SKM-1 treated with dmso at 0.1 percent for 144 hours (cell line): Measurements from ENCODE around the gene TEDC1.

Source experiments
- DNase-seq: peaks from one replicate; lab custom pipeline; 2025; ENCODE audit not compliant: unreplicated experiment; lab: John Stamatoyannopoulos, UW

The TEDC1 gene

DNA sequence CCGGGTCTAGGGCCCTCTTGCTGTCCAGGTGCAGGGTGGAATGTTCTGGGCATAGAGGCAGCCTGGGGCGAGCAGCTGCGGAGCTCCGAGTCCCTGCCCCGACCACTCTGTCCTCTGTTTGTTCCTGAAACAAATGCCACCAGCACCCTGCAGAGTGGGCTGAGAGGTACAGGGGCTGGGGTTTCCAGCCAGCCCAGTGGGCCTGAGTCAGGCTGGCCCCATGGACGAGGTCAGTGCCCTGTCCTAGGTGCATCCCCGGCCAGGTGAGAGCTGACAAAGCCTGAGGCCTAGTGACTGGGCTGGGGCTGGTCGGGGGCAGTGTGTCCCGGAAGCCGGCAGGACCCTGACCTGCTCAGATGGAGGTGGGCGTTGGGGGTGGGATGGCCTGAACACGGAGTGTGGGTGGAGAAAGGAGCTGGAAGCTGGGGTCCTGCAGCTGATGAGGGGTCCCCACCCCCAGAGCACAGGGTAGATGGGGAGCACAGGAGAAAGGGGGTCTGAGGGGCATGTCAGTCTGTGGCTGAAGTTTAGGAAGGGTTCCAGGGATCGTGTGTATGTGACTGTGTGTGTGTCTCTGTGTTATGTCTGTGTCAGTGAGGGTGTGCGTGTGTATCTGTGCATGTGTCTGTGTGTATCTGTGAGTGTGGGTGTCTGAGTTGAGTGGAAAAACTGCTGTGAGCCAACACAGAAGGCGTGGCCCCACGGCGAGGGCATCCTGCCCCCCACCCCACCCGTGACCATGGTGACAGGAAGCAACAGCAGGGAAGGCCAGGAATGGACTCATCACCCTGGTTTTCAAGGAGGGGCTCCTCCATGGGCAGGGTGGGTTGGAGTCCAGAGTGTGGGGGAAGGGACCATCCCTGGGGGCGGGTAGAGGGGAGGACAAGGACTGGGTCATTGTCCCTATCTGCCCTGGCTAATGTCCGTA is 6.7 kb upstream of the TEDC1 start:
- no peak for DNase-seq

DNA sequence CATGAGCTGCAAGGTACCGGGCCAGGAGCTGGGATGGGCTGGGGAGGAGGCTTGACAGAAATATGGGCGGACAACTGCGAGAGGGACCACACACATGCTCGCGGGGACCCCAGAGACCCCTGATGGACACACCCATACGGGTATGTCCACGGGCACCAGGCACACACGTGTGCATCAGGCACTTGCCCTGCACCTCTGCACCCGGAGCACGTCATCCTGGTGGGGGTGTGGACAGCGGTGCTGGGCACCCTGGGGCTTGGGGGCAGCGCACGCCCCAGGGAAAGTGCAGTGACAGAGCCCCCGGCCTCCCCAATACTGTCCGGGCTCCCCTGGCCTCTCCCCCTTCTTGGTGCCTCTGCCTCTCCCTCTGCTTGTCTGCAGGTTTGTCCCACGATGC is 6.1 kb upstream of the TEDC1 start:
- no peak for DNase-seq

DNA sequence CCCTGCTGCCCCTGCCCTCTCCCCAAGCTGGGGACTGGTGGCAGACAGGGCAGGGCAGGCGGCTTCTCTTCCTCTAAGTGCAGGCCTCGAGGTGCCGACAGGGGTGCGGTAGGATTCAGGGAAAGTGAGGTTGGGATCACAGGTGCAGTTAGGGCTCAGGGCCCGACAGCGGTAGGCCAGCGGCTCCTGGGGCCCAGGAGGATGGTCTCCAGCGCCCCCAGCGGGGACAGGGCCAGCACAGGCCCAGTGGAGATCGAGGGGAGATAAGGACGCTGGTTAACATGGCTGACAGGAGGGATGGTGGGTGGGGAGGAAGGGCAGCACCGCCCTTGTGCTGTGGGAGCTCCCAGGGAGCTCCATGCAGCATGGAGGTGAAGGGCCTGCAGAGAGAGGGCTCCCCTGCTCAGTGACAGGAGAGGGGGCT is 5.3 kb upstream of the TEDC1 start:
- no peak for DNase-seq

DNA sequence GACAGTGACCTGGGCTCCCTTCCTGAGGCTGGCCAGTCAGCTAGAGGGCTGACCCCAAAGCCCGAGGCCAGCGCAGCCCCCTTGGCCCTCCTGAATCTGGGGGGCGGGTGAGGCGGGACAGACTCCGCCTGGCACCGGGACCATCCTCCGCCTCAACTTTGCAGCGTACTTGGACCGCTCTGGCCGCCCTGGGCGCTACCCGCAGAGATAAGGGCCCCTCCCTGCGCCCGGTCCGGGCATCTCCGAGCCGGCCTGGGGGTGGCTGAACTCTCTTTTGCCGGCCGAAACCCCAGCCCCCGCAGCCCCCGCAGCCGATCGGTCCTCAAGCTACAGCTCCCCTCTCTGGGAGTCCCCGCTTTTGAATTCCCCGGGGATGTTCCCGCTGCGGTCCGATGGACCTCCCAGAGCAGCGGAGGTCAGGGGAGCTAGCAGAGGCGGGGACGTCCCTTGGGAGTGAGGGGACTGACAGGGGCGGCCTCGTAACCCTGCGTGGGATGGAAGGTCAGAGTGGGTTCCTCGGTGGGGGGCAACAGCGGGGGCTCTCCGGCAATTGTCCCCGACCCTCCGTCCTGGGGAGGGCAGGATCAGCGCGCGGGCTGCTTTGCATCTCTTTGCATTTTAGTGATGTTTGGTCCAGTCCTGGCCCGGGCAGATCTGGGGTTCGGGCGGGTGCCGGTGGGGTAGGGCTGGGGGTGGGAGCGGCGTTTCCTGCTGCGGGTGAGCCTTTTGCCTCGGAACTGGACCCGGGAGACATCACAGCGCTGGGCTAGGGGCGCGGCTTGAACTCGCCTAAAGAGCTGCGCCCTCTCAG is 4.7 kb upstream of the TEDC1 start, which contains the start of gene CRIP1:
Gene CRIP1 (plus strand): TSS at position 724 of the 811 bp plus-strand sequence. CDS start 374 bp downstream, outside the sequence.
- DNase-seq: no peak

DNA sequence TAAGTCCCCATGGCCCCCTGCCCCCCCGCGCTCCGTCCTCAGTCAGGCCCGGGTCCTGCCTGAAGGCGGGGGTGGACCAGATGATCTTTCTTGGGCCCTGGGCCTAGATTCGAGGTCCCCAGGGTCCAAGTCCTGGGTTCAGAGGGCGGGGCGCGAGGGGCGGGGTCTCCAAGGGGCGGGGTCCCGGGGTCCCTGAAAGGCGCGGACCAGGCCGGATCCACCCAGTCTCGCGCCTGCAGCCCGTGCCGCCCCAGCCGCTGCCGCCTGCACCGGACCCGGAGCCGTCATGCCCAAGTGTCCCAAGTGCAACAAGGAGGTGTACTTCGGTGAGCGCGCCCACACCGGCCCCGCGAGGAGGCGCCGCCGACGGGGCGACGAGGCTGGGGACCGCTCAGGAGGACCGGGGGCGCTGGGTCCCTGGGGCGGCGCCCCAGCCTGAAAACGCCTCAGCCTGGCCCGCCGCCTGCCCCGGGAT is 4.0 kb upstream of the TEDC1 start:
- no peak for DNase-seq

DNA sequence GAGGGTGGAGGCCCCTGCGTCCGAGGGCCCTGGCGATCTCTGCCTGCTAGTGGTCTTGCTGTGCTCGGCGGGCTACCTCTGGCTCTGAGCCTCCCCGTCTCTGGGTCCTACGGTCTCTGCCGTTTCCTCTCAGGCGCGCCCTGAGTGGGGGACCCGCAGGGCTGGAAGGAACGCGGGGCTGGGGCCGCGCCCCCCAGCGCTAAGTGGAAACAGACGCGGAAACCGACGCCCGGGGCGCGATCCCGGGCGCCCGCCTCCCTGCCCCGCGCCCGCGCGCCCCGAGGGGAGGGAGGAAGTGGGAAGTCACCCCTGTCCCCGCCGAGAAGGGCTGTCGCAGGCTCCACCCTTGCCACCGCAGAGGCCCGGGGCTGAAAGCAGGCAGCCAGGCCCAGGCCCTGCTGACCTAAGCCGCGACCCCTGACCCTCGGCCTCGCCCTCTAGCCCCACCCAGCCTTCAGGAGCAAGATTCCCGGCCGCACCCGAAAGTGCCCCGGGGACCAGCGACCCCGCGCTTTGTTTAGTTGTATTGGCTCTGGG is 3.5 kb upstream of the TEDC1 start:
- DNase-seq: no peak

DNA sequence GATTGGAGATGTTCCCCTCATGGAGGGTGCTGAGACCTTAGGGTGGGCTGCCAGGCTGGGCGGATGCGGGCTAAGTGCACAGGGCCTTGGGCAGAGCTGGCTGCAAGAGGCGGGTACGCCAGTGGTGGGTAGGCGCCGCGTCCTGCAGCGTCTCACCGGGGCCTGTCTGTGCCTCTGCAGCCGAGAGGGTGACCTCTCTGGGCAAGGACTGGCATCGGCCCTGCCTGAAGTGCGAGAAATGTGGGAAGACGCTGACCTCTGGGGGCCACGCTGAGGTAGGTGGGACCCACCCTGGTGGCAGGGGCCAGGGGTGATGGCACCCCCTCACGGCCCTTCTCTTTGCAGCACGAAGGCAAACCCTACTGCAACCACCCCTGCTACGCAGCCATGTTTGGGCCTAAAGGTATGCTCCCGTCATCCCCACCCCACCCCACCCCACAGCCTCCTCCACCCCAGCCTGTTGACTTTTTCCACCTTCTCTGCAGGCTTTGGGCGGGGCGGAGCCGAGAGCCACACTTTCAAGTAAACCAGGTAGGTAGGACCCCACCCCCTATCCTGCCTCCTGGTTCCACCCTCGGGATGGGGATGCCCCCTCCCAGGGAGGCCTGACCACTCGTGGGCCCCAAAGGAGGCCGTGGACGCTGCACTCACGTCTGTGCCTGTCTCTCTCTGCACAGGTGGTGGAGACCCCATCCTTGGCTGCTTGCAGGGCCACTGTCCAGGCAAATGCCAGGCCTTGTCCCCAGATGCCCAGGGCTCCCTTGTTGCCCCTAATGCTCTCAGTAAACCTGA is 2.9 kb upstream of the TEDC1 start:
- DNase-seq: no peak

DNA sequence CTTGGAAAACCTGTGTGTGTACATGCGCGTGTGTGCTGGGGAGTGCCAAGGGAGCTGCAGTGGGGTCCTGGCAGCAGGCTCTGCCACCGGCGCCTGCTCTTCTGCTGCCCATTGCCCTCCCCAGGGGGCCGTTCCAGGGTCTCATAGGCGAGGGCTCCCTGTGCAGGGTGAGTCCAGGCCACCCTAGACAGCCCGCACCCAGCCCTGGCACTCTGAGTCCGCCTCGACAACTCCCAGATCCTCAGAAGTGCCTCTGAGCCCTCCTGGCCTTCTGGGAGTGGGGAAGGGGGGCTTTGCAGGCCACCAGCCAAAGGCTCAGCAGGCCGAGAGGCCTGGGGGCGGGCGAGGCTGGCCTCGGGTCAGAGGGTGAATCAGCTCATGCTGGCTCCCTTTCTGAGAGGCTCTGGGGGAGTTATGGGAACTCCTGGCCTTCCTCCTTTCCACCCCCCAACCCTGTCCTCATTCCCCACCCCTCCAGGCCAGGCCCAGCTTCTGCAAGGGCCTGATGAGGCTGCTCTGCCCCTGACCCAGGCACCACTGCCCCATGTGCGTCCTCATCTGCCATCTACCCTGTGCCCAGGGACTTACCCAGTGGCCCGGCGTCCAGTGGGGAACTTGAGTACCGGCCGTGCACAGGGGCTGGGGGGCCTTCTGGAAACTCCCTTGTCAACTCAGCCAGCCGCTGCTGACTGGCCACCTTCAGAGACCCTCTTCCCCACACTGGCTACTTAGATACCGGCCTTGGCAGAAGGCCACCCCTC is 2.1 kb upstream of the TEDC1 start:
- no peak for DNase-seq

DNA sequence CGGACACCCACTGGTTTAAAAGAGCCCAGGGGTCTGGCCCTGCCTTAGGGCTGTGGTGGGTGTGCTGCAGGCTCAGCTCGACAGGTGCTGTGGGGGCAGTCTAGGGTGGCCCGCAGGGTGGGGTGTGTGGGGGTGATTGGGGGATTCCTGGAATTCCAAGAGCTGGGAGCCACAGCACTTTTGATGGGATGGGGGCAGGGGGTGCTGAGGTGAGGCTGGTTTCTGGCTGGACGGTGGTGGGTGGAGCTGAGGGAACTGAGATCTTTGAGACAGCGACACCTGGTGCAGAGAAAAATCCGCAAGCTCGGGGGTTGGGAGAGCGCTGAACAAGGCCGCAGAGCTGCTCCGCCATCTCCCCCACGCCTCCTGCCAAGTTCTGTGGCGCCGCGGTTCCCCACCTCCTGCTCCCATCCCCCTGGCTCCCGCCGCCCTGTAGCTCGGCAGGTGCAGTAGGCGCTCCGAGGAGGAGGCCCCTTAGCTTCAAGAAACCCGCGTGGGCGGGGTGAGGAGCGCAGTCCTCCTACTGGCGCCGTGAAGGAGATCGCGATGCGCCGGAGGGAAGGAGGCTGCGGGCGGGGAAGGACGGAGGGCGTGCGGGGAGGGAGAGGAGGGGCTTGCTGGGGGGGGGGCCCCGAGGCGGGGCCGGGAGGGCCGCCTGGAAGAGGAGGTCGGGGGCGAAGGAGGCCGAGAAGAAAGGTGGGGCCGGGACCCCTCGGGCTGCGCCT is 1.3 kb upstream of the TEDC1 start:
- DNase-seq: peak; percentile 57

DNA sequence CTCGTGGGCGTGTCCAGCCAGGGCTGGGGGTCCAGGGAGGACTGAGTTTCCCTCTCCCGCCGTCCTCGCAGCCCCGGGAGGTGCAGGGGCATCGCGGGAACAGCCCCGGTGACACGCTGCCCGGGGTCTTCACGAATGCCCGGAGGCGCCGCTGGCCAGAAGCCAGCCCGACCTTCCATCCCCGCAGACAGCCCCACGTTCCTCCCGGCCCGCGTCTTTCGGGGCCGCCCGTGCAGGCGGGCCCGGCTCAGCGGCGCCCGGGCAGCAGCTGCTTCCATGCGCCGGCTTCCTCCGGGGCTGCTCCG is 827 bp upstream of the TEDC1 start:
- no peak for DNase-seq

DNA sequence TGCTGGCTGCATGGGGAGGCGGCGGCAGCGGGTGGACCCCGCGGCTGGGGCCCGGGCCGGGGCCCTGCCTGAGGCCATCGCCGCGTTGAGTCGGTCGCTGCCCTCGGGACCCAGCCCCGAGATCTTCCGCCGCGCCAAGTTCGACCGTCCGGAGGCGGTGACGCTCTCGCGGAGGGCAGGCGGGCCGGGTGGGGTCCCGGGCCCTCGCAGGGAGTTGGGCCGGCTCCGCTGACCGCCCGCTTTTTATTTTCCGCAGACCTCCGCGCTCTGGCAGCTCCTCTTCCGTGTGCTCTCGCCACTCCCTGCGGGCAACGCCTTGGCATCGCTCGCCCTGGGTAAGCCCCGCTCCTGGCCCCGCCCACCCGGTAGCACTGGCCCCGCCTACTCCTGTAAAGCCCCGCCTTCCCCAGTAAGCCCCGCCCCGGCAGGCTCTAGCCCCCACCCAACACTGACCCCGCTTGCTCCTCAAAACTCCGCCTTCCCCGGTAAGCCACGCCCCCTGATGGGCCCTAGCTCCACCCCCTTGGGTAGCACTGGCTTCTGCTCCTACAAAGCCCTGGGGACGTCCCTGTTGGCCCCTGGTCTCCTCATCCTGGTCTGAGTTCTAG is 424 bp downstream of the TEDC1 start:
- peak; percentile 36 for DNase-seq

DNA sequence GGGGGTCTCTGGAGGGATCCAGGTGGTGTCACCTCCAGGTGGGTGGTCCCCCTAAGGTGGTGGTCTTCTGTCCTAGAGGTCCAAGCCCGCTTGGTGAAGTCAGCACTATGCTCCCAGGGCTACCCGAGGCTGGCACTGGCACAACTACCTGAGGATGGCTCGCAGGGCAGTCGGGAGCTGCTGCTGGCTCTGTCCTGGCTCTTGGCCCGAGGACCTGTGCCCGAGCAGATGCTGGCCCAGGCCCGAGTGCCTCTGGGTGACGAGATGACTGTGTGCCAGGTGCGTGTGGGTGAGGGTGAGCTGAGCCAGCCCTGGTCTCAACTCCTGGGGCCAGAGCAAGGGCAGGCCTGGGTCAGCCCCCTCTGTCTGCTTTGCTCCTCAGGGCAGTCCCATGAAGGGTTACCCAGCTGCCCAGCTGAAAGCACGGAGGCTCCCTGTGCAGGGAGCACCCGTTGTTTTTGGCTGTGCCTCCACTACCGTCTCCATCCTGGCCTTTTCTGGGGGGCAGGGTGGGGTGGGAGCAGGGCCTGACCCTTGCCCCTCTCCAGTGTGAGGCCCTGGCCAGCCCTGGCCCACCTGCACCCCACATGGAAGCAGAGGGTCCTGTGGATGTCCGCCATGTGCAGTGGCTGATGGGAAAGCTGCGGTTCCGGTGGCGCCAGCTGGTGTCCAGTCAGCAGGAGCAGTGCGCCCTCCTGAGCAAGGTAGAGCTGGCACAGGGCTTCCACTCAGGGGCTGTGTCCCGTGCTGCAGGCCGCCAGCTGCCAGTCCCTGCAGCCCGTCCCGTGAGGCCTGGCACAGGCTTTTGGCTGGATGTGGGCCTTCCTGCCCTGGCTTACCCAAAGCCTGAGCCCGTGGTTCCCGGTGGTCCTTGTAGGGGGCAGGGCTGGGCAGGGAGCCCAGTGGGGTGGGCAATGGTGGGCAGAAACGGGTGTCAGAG is 1.3 kb downstream of the TEDC1 start:
- DNase-seq: no peak

DNA sequence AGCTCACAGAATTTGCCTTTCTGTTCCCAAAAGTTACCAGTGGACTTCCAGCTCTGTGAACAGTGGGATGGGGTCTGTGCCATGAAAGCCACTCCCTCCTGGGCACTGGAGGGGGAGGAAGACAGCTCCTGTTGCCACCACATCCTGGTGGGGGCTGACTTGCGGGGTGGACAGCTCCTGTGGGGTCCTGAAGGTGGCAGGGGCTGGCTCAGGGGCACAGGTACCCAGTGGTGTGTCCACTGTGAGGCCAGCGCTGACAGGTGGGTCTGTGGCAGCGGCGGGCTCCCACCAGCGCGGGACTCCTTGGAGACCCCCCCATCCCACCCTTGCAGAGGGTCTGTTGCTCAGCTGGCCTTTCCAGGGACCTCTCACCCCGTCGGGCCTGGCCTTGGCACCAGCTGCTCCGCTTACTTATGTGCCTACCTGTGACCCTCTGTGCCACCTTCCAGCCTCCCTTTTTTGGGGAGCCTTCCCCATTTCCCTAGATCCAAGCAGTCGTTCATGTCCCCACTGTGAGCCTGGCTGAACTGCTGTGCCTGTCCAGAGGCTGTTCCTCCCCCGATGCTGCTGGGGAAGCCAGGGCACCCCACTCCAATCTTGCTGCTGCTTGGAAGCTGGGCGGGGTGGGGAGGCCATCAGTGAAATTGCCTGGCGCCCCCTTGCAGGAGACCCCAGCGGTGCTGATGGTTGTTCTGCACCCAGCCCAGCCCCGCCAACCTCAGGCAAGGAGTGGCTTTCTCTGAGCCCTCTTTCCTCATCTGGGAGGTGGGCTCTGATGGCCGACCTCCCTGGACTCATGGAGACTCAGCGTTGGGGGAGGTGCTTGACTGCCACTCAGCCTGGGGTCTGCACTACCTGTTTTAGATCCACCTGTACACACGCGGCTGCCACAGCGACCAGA is 2.2 kb downstream of the TEDC1 start:
- DNase-seq: no peak

DNA sequence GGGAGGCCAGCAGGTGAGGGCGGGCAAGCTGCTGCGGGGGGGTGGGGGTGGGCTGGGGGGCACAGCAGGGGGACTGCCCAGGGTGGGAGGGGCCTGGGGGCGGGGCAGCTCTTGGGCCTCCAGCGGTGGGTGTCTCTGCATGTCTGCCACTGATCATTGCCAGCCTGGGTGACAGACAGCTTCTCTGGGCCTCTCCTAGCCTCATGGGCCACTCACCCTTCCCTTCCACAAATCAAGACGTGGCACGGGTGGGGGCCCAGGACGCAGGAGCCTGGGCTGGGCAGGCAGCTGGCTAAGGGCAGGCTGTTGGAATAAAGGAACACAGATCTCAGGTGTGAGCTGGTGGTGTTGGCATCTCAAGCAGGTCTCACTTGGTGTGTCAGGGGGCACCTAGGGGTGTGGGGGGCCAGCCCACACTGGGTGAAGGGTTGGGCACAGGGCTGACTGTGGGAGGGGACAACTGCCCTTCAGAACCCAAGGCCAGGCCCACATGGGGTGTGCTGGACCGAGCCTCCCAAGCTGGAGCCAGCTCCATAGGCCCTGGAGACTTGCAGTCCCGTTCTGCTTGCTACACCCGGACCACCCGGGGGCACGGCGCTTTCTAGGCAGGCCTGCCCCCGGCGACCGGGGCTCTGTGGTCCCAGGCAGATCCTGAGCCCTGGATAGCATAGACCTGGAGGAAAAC is 3.0 kb downstream of the TEDC1 start:
- DNase-seq: no peak

DNA sequence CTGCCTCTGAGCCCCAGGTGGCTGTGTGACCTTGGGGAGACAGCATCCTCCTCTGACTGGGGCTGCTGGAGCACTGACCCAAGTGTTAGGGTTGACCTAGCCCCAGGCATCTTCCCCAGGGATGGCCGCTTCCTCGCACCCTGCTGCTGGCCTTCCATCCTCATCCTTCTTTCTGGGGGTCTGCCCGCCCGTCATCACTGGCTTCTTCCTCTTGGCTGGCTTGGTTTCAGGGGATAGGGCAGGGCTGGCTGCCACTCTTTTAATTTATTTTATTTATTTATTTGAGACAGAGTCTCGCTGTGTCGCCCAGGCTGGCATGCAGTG is 3.5 kb downstream of the TEDC1 start:
- DNase-seq: no peak

DNA sequence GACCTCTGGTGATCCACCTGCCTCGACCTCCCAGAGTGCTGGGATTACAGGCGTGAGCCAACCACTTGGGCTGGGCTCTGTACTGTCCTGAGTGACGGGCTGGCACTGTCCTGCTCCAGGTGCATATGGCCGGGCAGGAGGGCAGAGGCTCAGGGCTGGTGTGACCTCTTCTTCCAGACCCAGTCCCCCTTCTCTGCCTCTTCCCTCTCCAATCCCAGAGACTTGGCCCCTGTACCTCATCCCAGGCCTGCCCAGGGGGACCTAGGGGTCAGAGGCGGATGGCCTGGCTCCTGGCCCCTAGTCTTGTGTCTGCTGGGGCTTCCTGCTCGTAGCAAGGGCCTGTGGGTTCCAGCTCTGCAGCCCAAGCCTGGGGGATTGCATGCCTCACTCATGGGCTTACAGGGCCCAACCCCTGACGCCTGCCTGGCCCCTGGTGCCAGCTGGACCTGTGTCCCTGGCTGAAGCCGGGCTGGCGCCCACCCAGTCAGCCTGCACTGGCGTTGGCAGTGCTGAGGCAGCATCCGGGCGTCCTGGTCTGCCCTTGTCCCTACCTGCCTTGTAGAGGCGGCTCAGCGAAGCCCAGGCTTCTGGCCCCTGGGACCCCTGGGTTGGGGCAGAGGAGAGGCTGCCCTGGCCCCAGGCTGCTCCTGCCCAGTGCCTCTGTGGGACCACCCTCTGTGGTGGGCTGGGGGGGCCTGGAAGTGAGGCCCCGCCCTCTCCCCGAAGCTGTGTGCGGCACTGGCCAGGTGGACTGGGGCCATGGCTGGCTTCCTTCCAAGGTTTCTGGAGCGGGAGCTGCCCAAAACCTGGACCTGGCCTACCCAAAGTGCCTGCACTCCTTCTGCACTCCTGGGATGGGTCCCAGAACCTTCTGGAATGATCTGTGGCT is 4.3 kb downstream of the TEDC1 start:
- no peak for DNase-seq
